Measurements from ENCODE around the gene SARS2.
"Not testable (repeated sequence)": the region's sequence is repeated elsewhere in the genome, so short reads cannot be mapped to it uniquely, and the experiment has no call there.

Gene SARS2

GRCh38 chr19:38945562-38946228 lies 15.1 kb upstream of the SARS2 start:
- DNase-seq, result no peak

DNA sequence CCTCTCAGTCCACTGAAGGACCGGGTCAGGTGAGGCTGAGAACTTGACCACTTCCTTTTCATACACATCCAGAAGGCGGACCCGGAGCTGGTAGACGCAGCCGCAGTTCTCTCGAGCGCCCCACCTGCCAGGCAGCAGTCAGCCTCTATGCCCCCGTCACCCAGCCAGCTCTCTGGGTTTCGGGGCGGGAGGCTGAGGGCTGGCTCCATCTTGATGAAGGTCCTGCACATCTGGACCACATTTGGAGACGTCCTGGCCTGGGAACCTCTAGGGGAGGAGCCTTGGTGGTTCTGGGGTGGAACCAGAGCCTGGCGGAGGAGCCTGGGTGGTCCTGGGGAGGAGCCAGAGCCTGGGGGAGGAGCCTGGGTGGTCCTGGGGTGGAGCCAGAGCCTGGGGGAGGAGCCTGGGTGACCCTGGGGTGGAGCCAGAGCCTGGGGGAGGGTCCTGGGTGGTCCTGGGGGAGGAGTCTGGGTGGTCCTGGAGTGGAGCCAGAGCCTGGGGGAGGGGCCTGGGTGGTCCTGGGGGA lies 14.5 kb upstream of the SARS2 start:
- DNase-seq, result no peak

- DNase-seq, result no peak
These were observed 12.1 kb upstream of the SARS2 start for GRCh38 chr19:38942471-38943181.

- no peak for DNase-seq
These were observed 11.4 kb upstream of the SARS2 start for GRCh38 chr19:38941979-38942378.

- not testable (repeated sequence) for DNase-seq
These were observed 10.9 kb upstream of the SARS2 start for GRCh38 chr19:38941466-38941865.

GRCh38 chr19:38939957-38940356 lies 9.4 kb upstream of the SARS2 start:
- DNase-seq, result no peak

GRCh38 chr19:38933544-38933943 lies 3.0 kb upstream of the SARS2 start:
- DNase-seq, result no peak

DNA sequence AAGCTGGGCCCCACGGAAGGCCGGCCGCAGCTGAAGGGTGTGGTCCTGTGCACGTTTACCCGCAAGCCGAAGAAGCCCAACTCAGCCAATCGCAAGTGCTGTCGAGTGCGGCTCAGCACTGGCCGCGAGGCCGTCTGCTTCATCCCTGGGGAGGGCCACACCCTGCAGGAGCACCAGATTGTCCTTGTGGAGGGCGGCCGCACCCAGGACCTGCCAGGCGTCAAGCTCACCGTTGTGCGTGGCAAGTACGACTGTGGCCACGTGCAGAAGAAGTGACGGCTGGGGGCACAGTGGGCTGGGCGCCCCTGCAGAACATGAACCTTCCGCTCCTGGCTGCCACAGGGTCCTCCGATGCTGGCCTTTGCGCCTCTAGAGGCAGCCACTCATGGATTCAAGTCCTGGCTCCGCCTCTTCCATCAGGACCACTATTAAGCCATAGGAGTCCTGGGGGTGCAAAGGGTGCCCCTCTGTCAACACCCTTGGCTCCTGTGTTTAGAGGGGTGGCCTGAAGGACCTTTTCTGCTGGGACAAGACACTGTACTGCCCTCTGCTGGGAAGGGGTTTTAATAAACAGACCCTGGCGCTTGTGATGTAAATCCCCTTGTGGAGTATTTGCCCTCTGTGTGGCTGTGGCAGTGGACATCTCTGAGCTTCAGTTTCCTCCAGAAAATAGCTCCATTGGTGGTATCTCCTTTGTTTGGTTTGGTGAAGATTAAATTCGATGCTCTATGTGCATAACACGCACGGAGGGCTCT lies 2.0 kb upstream of the SARS2 start:
- no peak for DNase-seq

DNA sequence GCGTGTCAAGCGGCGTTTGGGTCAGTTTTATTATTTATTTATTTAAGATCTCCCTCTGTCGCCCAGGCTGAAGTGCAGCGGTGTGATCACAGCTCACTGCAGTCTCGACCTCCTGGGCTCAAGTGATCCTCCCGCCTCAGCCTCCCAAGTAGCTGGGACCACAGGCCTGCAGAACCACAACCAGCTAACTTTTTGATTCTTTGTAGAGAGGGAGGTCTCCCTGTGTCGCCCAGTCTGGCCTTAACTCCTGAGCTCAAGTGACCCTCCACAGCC lies 894 bp upstream of the SARS2 start:
- no peak for DNase-seq

GRCh38 chr19:38930776-38931520 lies 385 bp upstream of the SARS2 start, which contains the start of gene MRPS12:
Gene MRPS12 (plus strand): TSS chr19:38930944. CDS start chr19:38931295, 351 bp downstream.
- peak; percentile 97 for DNase-seq

- no peak for DNase-seq
These were observed 2.1 kb downstream of the SARS2 start for GRCh38 chr19:38928391-38929001.

GRCh38 chr19:38924388-38924787 lies 6.2 kb downstream of the SARS2 start:
- DNase-seq, result no peak

DNA sequence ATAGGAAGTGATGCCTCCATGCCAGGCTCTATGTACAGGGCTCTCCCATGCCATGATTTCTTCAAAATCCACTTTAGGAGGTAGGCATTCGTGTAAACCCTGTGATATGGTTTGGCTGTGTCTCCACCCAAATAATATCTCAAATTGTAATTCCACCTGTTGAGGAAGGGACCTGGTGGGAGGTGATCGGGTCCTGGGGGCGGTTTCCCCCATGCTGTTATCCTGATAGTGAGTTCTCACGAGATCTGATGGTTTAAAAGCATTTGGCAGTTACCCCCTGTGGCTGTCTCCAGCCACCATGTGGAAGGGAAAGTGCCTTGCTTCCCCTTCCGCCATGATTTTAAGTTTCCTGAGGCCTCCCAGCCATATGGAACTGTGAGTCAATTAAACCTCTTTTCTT lies 8.1 kb downstream of the SARS2 start:
- no peak for DNase-seq

DNA sequence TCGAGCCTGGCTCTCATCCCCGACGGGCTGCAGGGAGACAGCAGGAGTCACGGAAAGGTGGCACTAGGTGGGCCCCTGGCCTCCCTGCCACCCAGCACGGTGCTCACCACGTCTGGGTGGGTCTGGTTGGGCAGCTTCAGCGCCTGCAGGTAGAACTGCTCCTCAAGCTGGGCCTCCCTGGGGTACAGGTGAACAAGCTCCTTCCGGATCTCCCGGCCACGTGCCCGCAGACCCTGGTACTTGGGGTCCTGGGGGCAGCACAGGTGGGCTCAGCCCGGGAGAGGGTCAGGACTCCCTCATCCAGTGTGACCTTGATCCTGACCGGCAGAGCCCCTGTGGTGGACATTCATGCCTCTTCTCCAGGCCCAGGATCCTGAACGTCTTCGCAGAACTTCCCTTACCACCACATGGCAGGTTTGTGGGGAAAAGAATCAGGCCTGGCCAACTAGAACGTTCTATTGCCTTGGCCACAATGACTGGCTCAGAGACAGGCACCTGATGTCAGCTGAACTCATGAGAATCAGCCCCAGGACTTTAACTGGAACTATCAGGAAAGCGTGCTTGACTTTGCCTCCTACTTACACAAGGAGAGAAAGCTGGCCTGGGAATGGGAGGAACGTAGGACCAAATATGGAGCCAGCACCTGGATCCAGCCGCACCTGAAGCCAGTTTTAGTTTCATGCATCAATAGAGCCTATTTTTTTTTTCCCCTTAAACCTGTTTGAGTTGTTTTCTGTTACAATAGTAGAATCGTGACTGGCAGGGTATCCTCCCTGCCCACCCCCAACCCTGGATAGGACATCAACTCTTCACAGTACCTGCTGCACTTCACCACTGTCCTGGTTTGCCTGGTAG lies 8.9 kb downstream of the SARS2 start:
- DNase-seq, result no peak

- DNase-seq, result no peak
These were observed 9.8 kb downstream of the SARS2 start for GRCh38 chr19:38920602-38921419.

GRCh38 chr19:38919837-38920601 lies 10.5 kb downstream of the SARS2 start:
- no peak for DNase-seq

DNA sequence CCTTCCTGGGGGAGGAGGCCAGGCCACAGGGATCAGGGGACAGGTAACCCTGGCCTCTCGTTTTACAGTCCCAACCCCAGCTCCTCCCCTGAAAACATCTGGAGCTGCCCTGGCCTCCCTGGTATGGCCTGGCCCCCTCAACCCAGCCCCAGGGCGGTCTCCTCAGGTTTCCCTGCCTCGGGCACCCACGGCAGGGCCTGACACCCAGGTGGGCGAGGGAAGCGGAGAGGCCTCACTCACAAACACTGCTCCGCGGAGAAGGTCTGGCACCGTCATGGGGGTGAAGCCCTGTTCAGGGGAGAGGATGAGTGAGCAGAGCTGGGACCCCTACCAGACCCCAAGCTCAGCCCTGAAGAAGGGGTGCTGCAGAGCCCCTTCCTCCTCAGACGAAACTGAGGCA lies 12.0 kb downstream of the SARS2 start:
- no peak for DNase-seq

GRCh38 chr19:38917921-38918491 lies 12.6 kb downstream of the SARS2 start:
- no peak for DNase-seq

GRCh38 chr19:38917516-38917915 lies 13.0 kb downstream of the SARS2 start:
- no peak for DNase-seq

All from NCI-H2107 (cell line).